BJ (cell line): ENCODE results near the gene THRSP. TPM values are rescaled to one million over a fixed set of nuclear protein-coding genes. Genes with fewer than 3 reads are reported as not detected.

ENCODE experiments used
- CTCF ChIA-PET: fragments of 350-600 bp; formaldehyde crosslinking; extraction: SDS; loops from one replicate; lab custom pipeline; 2021; ENCODE audit warnings: antibody characterized with exemption, inconsistent platforms; lab: Yijun Ruan, JAX
- POLR2A ChIA-PET: fragments of 300-600 bp; sonication (Branson Sonifier 250); formaldehyde crosslinking; extraction: SDS; loops from one replicate; lab custom pipeline; 2021; ENCODE audit warnings: antibody characterized with exemption; lab: Charles Lee
- DNase-seq: peaks from one replicate; pipeline ENCODE4 v3.0.0-alpha.2; 2011; ENCODE audit warnings: low read depth
- H3K27me3 ChIP-seq: 2 replicates; pipeline ENCODE4 v1.6.0; 2011; ENCODE audit warnings: low read length; ENCODE audit not compliant: control insufficient read depth, insufficient read depth
- H3K36me3 ChIP-seq: 2 replicates; pipeline ENCODE4 v1.5.1; 2011; ENCODE audit warnings: low read length; ENCODE audit not compliant: control insufficient read depth, insufficient read depth
- H3K4me3 ChIP-seq: 2 replicates; pipeline ENCODE4 v1.5.1; 2011; ENCODE audit warnings: low read depth, mild to moderate bottlenecking, control low read depth, low read length
- CTCF ChIP-seq: IDR thresholded peaks from 2 replicates; pipeline ENCODE4 v1.5.1; 2011; ENCODE audit warnings: low read depth, mild to moderate bottlenecking, control low read depth, inconsistent platforms, low read length, moderate library complexity; ENCODE audit not compliant: insufficient read depth
- polyA plus RNA-seq: library from polyadenylated mRNA; depleted of rRNA; stranded (reverse); fragments of >200 nt; gene quantifications from 2 replicates; pipeline ENCODE4 v1.2.3, GENCODE V29; 2011

The THRSP gene
- polyA plus RNA-seq, 1 experiment = not detected

- no peak overlapping the region for H3K4me3 ChIP-seq
- POLR2A ChIA-PET = no interaction called here
- peaks cover 3% of the 10 kb centered on the region for H3K36me3 ChIP-seq
- H3K27me3 ChIP-seq = no peaks in the 10 kb centered on the region
- CTCF ChIA-PET = no interaction called here
- no peak for DNase-seq
- no peak for TF ChIP-seq CTCF
These were observed 34.2 kb downstream of the THRSP start for GRCh38 chr11:78097666-78098385.

- Histone ChIP-seq H3K4me3 (no peak overlapping the region), H3K36me3 (peaks cover 1% of the 10 kb centered on the region), H3K27me3 (no peaks in the 10 kb centered on the region)
- no peak for DNase-seq
- ChIA-PET POLR2A (no interaction called here), CTCF (no interaction called here)
- TF ChIP-seq CTCF = no peak
These were observed 36.0 kb downstream of the THRSP start for GRCh38 chr11:78099666-78100065.

DNA sequence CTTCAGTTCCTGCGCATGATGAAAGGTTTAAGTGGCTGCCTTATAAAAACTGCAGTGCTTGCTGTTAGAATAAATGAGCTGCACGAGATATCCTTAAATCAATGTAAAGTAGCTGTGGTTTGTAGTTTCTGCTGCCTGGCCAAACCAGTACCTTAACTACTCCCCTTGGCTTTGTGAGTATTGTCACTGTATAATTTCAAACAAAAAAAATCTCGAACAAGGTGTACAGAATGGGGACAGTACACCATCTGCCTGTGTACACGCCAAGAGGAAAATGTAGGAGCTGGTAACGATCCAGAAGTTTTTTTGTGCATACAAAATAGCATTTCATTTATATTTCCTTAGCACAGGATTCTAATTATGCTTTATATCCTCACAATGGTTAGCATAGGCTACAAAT is 36.6 kb downstream of the THRSP start:
- no peak overlapping the region for H3K4me3 ChIP-seq
- POLR2A ChIA-PET = no interaction called here
- H3K36me3 ChIP-seq = no peaks in the 10 kb centered on the region; the same call in 1 of the 2 replicates
- no peak for DNase-seq
- CTCF ChIA-PET = no interaction called here
- no peaks in the 10 kb centered on the region for H3K27me3 ChIP-seq
- TF ChIP-seq CTCF = no peak

GRCh38 chr11:78100676-78101472 is 37.2 kb downstream of the THRSP start:
- no peaks in the 10 kb centered on the region for H3K27me3 ChIP-seq
- CTCF ChIA-PET = no interaction called here
- POLR2A ChIA-PET = no interaction called here
- no peak for DNase-seq
- TF ChIP-seq CTCF = no peak
- H3K4me3 ChIP-seq = no peak overlapping the region
- H3K36me3 ChIP-seq = no peaks in the 10 kb centered on the region; the same call in 1 of the 2 replicates
